Dermis microvascular lymphatic vessel endothelial cell (primary cell): ENCODE measurements around the gene TTC13. TPM values are rescaled to one million over a fixed set of nuclear protein-coding genes. Genes with fewer than 3 reads are reported as not detected.

Experiments
- DNase-seq, 2 donors: peaks; one replicate each; pipeline versions ENCODE4 v3.0.0 to v3.0.0-alpha.2; 2010; ENCODE audit warnings: low read depth in 2 of 2
- total RNA-seq: library from RNA; depleted of rRNA; stranded (reverse); fragments of >200 nt; gene quantifications from 2 replicates; pipeline ENCODE4 v1.2.1, GENCODE V29; 2014

Gene TTC13
- total RNA-seq, 1 donor from 2014 or later = 8.6 TPM

GRCh38 chr1:230948301-230948700 is 30.4 kb downstream of the TTC13 start:
- DNase-seq = no peak

- DNase-seq = no peak
Observed at GRCh38 chr1:230943048-230943593, 35.5 kb downstream of the TTC13 start.

- DNase-seq = no peak
Observed at GRCh38 chr1:230940848-230941247, 37.8 kb downstream of the TTC13 start.

- DNase-seq = no peak
Observed at GRCh38 chr1:230939806-230940489, 38.7 kb downstream of the TTC13 start.

GRCh38 chr1:230938924-230939368 is 39.7 kb downstream of the TTC13 start:
- no peak for DNase-seq

GRCh38 chr1:230937371-230937770 is 41.3 kb downstream of the TTC13 start:
- DNase-seq = no peak

- no peak for DNase-seq
Observed at GRCh38 chr1:230936475-230936874, 42.2 kb downstream of the TTC13 start.

- no peak for DNase-seq
Observed at GRCh38 chr1:230935852-230936251, 42.8 kb downstream of the TTC13 start.

- DNase-seq = no peak
Observed at GRCh38 chr1:230930986-230931385, 47.7 kb downstream of the TTC13 start.

GRCh38 chr1:230926182-230926581 is 52.5 kb downstream of the TTC13 start:
- no peak for DNase-seq

- DNase-seq = no peak
Observed at GRCh38 chr1:230925608-230926007, 53.1 kb downstream of the TTC13 start.

- no peak for DNase-seq
Observed at GRCh38 chr1:230923176-230923575, 55.5 kb downstream of the TTC13 start.

- peak in 1 of 2 donors; percentile 20 for DNase-seq
Observed at GRCh38 chr1:230922620-230923019, 56.0 kb downstream of the TTC13 start.

- no peak for DNase-seq
Observed at GRCh38 chr1:230919207-230919606, 59.5 kb downstream of the TTC13 start.

GRCh38 chr1:230917284-230918135 is 61.2 kb downstream of the TTC13 start:
- peak; percentile 71 to 87 for DNase-seq

GRCh38 chr1:230916587-230917283 is 61.9 kb downstream of the TTC13 start:
- DNase-seq = no peak

- no peak for DNase-seq
Observed at GRCh38 chr1:230915078-230915477, 63.6 kb downstream of the TTC13 start.

GRCh38 chr1:230913496-230913895 is 65.2 kb downstream of the TTC13 start:
- DNase-seq = no peak

GRCh38 chr1:230910755-230911117 is 67.9 kb downstream of the TTC13 start:
- DNase-seq = no peak

GRCh38 chr1:230909974-230910754 is 68.5 kb downstream of the TTC13 start:
- no peak for DNase-seq
